Peyer's patch (tissue), 4 donors: ENCODE measurements around the gene CDH4. TPM values are rescaled to one million over a fixed set of nuclear protein-coding genes. Genes with fewer than 3 reads are reported as not detected.

Source experiments
- DNase-seq, 3 donors: peaks; one replicate each; pipeline ENCODE4 v3.0.0-alpha.2; 2017 to 2019
- H3K27ac ChIP-seq, 4 donors: fragments of 200-600 bp; sonication (generic); one replicate each; pipeline ENCODE4 v1.5.1; 2016 to 2019
- H3K27me3 ChIP-seq, 2 donors: fragments of 200-600 bp; sonication (generic); one replicate each; pipeline ENCODE4 v1.5.1; 2019
- H3K36me3 ChIP-seq, 3 donors: fragments of 200-600 bp; sonication (generic); one replicate each; pipeline ENCODE4 v1.5.1; 2016 to 2019
- H3K4me1 ChIP-seq, 4 donors: fragments of 200-600 bp; sonication (generic); one replicate each; pipeline ENCODE4 v1.5.1; 2016 to 2019
- H3K4me3 ChIP-seq, 4 donors: fragments of 200-600 bp; sonication (generic); 1 replicate in 3 of 4; 2 replicates in 1 of 4; pipeline ENCODE4 v1.5.1; 2016 to 2019; ENCODE audit warnings: mild to moderate bottlenecking in 1 of 4
- H3K9me3 ChIP-seq, 4 donors: fragments of 200-600 bp; sonication (generic); one replicate each; pipeline ENCODE4 v1.5.1; 2016 to 2019; ENCODE audit warnings: mild to moderate bottlenecking in 1 of 4
- CTCF ChIP-seq, 6 experiments: fragments of 450-650 bp in 4 of 6; fragments of 200-600 bp in 2 of 6; sonication (generic) in 1 of 6; IDR thresholded peaks; one replicate each; pipeline ENCODE4 v1.5.1; 2017 to 2019; ENCODE audit warnings: antibody characterized with exemption in 6 of 6, mild to moderate bottlenecking in 3 of 6, moderate library complexity in 1 of 6
- POLR2A ChIP-seq, 2 donors: fragments of 450-650 bp; IDR thresholded peaks; one replicate each; pipeline ENCODE4 v1.5.1; 2017; ENCODE audit warnings: antibody characterized with exemption in 2 of 2, mild to moderate bottlenecking in 2 of 2, moderate library complexity in 2 of 2
- total RNA-seq, 4 donors: library from RNA; depleted of rRNA; stranded (reverse); fragments of >200 nt; gene quantifications; one replicate each; pipeline ENCODE4 v1.1.0, GENCODE V29; 2016

Gene CDH4
- total RNA-seq, 4 donors from 2014 or later: 0.27 TPM; not detected in 3

DNA sequence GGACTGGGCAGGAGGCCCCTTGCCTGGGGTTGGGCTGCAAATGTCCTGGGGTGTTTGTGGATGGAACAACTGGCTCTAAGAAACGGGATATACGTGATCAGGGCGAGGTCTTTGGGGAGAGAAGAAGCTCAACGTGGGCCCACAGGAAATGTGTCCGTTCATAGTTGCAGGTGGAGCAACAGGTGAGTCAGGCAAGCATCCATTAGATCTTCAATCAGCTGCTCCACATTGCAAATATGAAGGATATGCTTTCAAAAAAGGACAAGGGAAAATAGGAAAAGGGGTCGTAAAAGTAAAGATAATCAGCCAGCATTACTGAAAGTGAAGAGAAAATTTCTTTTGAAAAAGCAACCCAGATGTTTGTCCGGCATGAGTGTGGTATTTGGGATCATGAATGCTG, 251.0 kb downstream of the CDH4 start:
- Histone ChIP-seq H3K9me3 (no peaks in the 10 kb centered on the region), H3K27me3 (no peaks in the 10 kb centered on the region), H3K4me1 (no peaks in the 10 kb centered on the region)

DNA sequence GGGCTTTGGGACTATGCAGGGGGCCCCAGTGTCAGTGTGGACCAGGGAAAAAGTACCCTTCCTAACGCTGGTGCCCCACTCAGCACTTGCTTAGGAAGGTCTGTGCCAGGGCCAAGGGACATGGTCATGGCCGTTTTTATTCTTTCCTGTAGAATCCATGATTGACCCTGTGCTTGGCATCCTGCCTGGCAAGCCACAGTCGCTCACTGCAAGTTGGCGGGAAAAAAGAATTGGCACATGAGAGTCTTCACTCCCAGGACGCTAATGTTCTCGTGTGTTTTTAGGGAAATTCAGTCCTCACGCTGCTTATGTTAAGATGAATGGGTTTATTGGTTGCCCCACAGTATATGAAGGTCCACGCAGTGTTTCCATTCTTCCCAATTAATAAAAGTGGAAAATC, 253.4 kb downstream of the CDH4 start:
- no peak for DNase-seq
- no peaks in the 10 kb centered on the region for H3K9me3 ChIP-seq
- no peaks in the 10 kb centered on the region for H3K4me1 ChIP-seq
- no peaks in the 10 kb centered on the region for H3K36me3 ChIP-seq
- H3K27me3 ChIP-seq: no peaks in the 10 kb centered on the region
- H3K27ac ChIP-seq: no peak overlapping the region
- TF ChIP-seq POLR2A (IDR thresholded peaks at IDR 0.05) (no peak), CTCF (IDR thresholded peaks at IDR 0.05) (no peak)
- no peak overlapping the region for H3K4me3 ChIP-seq

More for the DNA sequence above, 251.0 kb downstream of the CDH4 start:
- DNase-seq: no peak
- no peak overlapping the region for H3K4me3 ChIP-seq
- no peak overlapping the region for H3K27ac ChIP-seq
- no peak for TF ChIP-seq CTCF (IDR thresholded peaks at IDR 0.05)
- TF ChIP-seq POLR2A (IDR thresholded peaks at IDR 0.05): no peak
- H3K36me3 ChIP-seq: no peaks in the 10 kb centered on the region

DNA sequence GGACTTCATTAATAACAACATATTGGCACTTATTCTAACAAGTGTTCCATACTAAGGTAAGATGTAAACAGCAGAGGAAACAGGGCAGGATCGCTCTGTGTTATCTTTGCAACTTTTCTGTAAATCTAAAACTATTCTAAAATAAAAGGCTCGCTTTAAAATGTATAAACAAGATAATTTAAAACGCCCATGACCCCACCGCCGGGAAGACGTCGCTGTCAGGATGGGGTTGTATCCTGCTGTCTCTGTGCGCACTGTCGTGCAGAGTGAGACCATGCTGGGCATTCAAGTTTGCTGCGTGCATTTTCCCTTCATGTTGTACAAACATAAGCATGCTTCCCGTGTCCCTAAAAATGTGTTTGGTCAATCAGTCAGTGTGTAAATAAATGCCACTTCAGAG, 255.7 kb downstream of the CDH4 start:
- Histone ChIP-seq H3K27me3 (no peaks in the 10 kb centered on the region), H3K4me3 (no peak overlapping the region), H3K36me3 (no peaks in the 10 kb centered on the region), H3K27ac (no peak overlapping the region), H3K9me3 (no peaks in the 10 kb centered on the region), H3K4me1 (no peaks in the 10 kb centered on the region)
- TF ChIP-seq POLR2A (IDR thresholded peaks at IDR 0.05) (no peak), CTCF (IDR thresholded peaks at IDR 0.05) (no peak)
- DNase-seq: no peak

- no peaks in the 10 kb centered on the region for H3K9me3 ChIP-seq
- H3K27ac ChIP-seq: no peak overlapping the region
- no peaks in the 10 kb centered on the region for H3K36me3 ChIP-seq
- no peaks in the 10 kb centered on the region for H3K4me1 ChIP-seq
- H3K27me3 ChIP-seq: no peaks in the 10 kb centered on the region
- no peak overlapping the region for H3K4me3 ChIP-seq
- TF ChIP-seq CTCF (IDR thresholded peaks at IDR 0.05): no peak
- no peak for TF ChIP-seq POLR2A (IDR thresholded peaks at IDR 0.05)
- no peak for DNase-seq
These were observed 256.4 kb downstream of the CDH4 start for GRCh38 chr20:61508301-61509096.

GRCh38 chr20:61510778-61511330, 258.8 kb downstream of the CDH4 start:
- Histone ChIP-seq H3K27me3 (no peaks in the 10 kb centered on the region), H3K4me1 (no peaks in the 10 kb centered on the region), H3K36me3 (no peaks in the 10 kb centered on the region), H3K9me3 (no peaks in the 10 kb centered on the region), H3K27ac (no peak overlapping the region), H3K4me3 (no peak overlapping the region)
- no peak for DNase-seq
- TF ChIP-seq CTCF (IDR thresholded peaks at IDR 0.05): no peak
- TF ChIP-seq POLR2A (IDR thresholded peaks at IDR 0.05): no peak
